C4-2B (cell line): Measurements from ENCODE around the gene ZNF304.

Experiments used
- CTCF ChIP-seq: fragments of 450-650 bp; conservative IDR thresholded peaks from 2 replicates; pipeline ENCODE4 v1.5.1; 2017; ENCODE audit warnings: mild to moderate bottlenecking
- ZFX ChIP-seq: fragments of 450-650 bp; IDR thresholded peaks from 2 replicates; pipeline ENCODE4 v1.6.1; 2017

- TF ChIP-seq CTCF (no peak; the same call in 1 of the 2 replicates), ZFX (peak; percentile 45)
Observed at GRCh38 chr19:57389730-57390598, 38.9 kb downstream of the ZNF304 start, which contains the start of gene ZNF548.
